HG03378 (cell line): ENCODE results near the gene CIB2.
"Not testable (repeated sequence)": the region's sequence is repeated elsewhere in the genome, so short reads cannot be mapped to it uniquely, and the experiment has no call there.

Source experiments
- ATAC-seq: cut with Tn5 transposase; IDR thresholded peaks from one replicate; pipeline ENCODE4 v1.9.1; 2021; ENCODE audit warnings: mild to moderate bottlenecking, moderate library complexity; ENCODE audit not compliant: unreplicated experiment

Gene CIB2

GRCh38 chr15:78131295-78132061 lies at the start of gene CIB2:
Gene CIB2 (minus strand): TSS chr15:78131445. CDS start chr15:78131215, 230 bp downstream.
- no peak for ATAC-seq

GRCh38 chr15:78179906-78180305 lies 48.7 kb upstream of the CIB2 start:
- ATAC-seq: no peak

- no peak for ATAC-seq
These were observed 48.1 kb upstream of the CIB2 start for GRCh38 chr15:78179286-78179840.

- no peak for ATAC-seq
These were observed 46.8 kb upstream of the CIB2 start for GRCh38 chr15:78178064-78178463.

- no peak for ATAC-seq
These were observed 46.2 kb upstream of the CIB2 start for GRCh38 chr15:78177447-78177873.

GRCh38 chr15:78175330-78175729 lies 44.1 kb upstream of the CIB2 start:
- no peak for ATAC-seq

GRCh38 chr15:78174401-78174800 lies 43.2 kb upstream of the CIB2 start:
- ATAC-seq: no peak

GRCh38 chr15:78171864-78172472 lies 40.7 kb upstream of the CIB2 start:
- no peak for ATAC-seq

GRCh38 chr15:78170848-78171773 lies 39.9 kb upstream of the CIB2 start:
- peak; percentile 65 for ATAC-seq

- no peak for ATAC-seq
These were observed 37.4 kb upstream of the CIB2 start for GRCh38 chr15:78168608-78169007.

GRCh38 chr15:78167227-78167888 lies 36.1 kb upstream of the CIB2 start:
- ATAC-seq: peak; percentile 73

- no peak for ATAC-seq
These were observed 32.8 kb upstream of the CIB2 start for GRCh38 chr15:78164010-78164409.

- ATAC-seq: no peak
These were observed 30.8 kb upstream of the CIB2 start for GRCh38 chr15:78162038-78162437.

- no peak for ATAC-seq
These were observed 28.1 kb upstream of the CIB2 start for GRCh38 chr15:78159395-78159794.

- ATAC-seq: no peak
These were observed 26.0 kb upstream of the CIB2 start for GRCh38 chr15:78157203-78157602.

GRCh38 chr15:78156653-78157052 lies 25.4 kb upstream of the CIB2 start:
- no peak for ATAC-seq

GRCh38 chr15:78155355-78155939 lies 24.2 kb upstream of the CIB2 start:
- ATAC-seq: no peak

- ATAC-seq: no peak
These were observed 23.7 kb upstream of the CIB2 start for GRCh38 chr15:78154955-78155354.

- not testable (repeated sequence) for ATAC-seq
These were observed 19.8 kb upstream of the CIB2 start for GRCh38 chr15:78151075-78151474.
